Mesenchymal stem cell (in vitro differentiated cells and primary cell): Measurements from ENCODE around the gene ZNF429.

Experiments used
- DNase-seq: peaks from one replicate; pipeline ENCODE4 v3.0.0-alpha.2; 2013
- H2AFZ ChIP-seq: one replicate; pipeline ENCODE4 v1.6.1; 2013; ENCODE audit warnings: low read depth, mild to moderate bottlenecking, control low read depth, inconsistent platforms, low read length, moderate library complexity
- H2AK5ac ChIP-seq: 2 replicates; pipeline ENCODE4 v1.6.1; 2013; ENCODE audit warnings: low read length, moderate library complexity, mild to moderate bottlenecking, inconsistent platforms; ENCODE audit not compliant: severe bottlenecking
- H2BK120ac ChIP-seq: one replicate; pipeline ENCODE4 v1.6.1; 2013; ENCODE audit warnings: low read depth, mild to moderate bottlenecking, inconsistent platforms, low read length, moderate library complexity
- H2BK12ac ChIP-seq, 2 experiments: one replicate each; pipeline ENCODE4 v1.6.1; 2013; ENCODE audit warnings: inconsistent platforms in 2 of 2, low read length in 2 of 2, mild to moderate bottlenecking in 2 of 2, moderate library complexity in 2 of 2, control low read depth in 1 of 2
- H2BK15ac ChIP-seq: one replicate; pipeline ENCODE4 v1.6.1; 2013; ENCODE audit warnings: mild to moderate bottlenecking, low read depth, inconsistent platforms; ENCODE audit not compliant: poor library complexity, severe bottlenecking
- H2BK5ac ChIP-seq: 2 replicates; pipeline ENCODE4 v1.6.1; 2013; ENCODE audit warnings: low read depth, mild to moderate bottlenecking, low read length, control low read depth, inconsistent platforms; ENCODE audit not compliant: poor library complexity, severe bottlenecking
- H3K14ac ChIP-seq, 2 experiments: one replicate each; pipeline ENCODE4 v1.6.1; 2013; ENCODE audit warnings: inconsistent platforms in 2 of 2, low read length in 2 of 2, control low read depth in 1 of 2, mild to moderate bottlenecking in 1 of 2, moderate library complexity in 1 of 2
- H3K18ac ChIP-seq, 2 experiments: one replicate each; pipeline ENCODE4 v1.6.1; 2013; ENCODE audit warnings: inconsistent platforms in 2 of 2, low read length in 2 of 2, control low read depth in 1 of 2, low read depth in 1 of 2, mild to moderate bottlenecking in 1 of 2
- H3K23ac ChIP-seq, 2 experiments: one replicate each; pipeline ENCODE4 v1.6.1; 2013; ENCODE audit warnings: inconsistent platforms in 2 of 2, low read length in 2 of 2, mild to moderate bottlenecking in 2 of 2, moderate library complexity in 2 of 2, control low read depth in 1 of 2
- H3K27ac ChIP-seq: 2 replicates; pipeline ENCODE4 v1.5.1; 2013; ENCODE audit warnings: mild to moderate bottlenecking, moderate library complexity, low read length, control low read depth, inconsistent platforms; ENCODE audit not compliant: poor library complexity, severe bottlenecking
- H3K27me3 ChIP-seq, 2 experiments: 2 replicates each; pipeline versions ENCODE4 v1.6.1 to v1.7.0; 2013; ENCODE audit warnings: low read length in 2 of 2, mild to moderate bottlenecking in 2 of 2, moderate library complexity in 2 of 2, control low read depth in 1 of 2, inconsistent platforms in 1 of 2; ENCODE audit not compliant: control insufficient read depth in 1 of 2, insufficient read depth in 1 of 2
- H3K36me3 ChIP-seq, 2 experiments: 2 replicates each; pipeline versions ENCODE4 v1.6.1 to v1.7.0; 2013; ENCODE audit warnings: low read length in 2 of 2, control low read depth in 1 of 2, inconsistent platforms in 1 of 2, low read depth in 1 of 2, mild to moderate bottlenecking in 1 of 2; ENCODE audit not compliant: insufficient read depth in 2 of 2, control insufficient read depth in 1 of 2
- H3K4ac ChIP-seq, 2 experiments: one replicate each; pipeline ENCODE4 v1.6.1; 2013; ENCODE audit warnings: inconsistent platforms in 2 of 2, low read length in 2 of 2, mild to moderate bottlenecking in 2 of 2, moderate library complexity in 2 of 2, control low read depth in 1 of 2, low read depth in 1 of 2
- H3K4me1 ChIP-seq: 2 replicates; pipeline ENCODE4 v1.6.1; 2013; ENCODE audit warnings: low read depth, low read length, control low read depth; ENCODE audit not compliant: control insufficient read depth, insufficient read depth
- H3K4me2 ChIP-seq: 2 replicates; pipeline ENCODE4 v1.6.1; 2013; ENCODE audit warnings: low read length, mild to moderate bottlenecking, inconsistent platforms; ENCODE audit not compliant: poor library complexity, severe bottlenecking
- H3K4me3 ChIP-seq, 2 experiments: 2 replicates each; pipeline versions ENCODE4 v1.5.1 to v1.7.0; 2013; ENCODE audit warnings: low read length in 2 of 2, mild to moderate bottlenecking in 2 of 2, control low read depth in 1 of 2, low read depth in 1 of 2; ENCODE audit not compliant: insufficient read depth in 1 of 2
- H3K79me1 ChIP-seq: replicated peaks from 2 replicates; pipeline ENCODE4 v1.6.1; 2013; ENCODE audit warnings: mild to moderate bottlenecking, control low read depth, low read length, inconsistent platforms; ENCODE audit not compliant: poor library complexity, severe bottlenecking
- H3K9ac ChIP-seq: 2 replicates; pipeline ENCODE4 v1.7.0; 2013; ENCODE audit warnings: mild to moderate bottlenecking, low read length, moderate library complexity
- H3K9me3 ChIP-seq: 2 replicates; pipeline ENCODE4 v1.7.0; 2013; ENCODE audit warnings: mild to moderate bottlenecking, low read length; ENCODE audit not compliant: control insufficient read depth
- H4K8ac ChIP-seq: one replicate; pipeline ENCODE4 v1.6.1; 2013; ENCODE audit warnings: inconsistent platforms, mild to moderate bottlenecking, low read length, moderate library complexity
- H4K91ac ChIP-seq: one replicate; pipeline ENCODE4 v1.6.1; 2013; ENCODE audit warnings: mild to moderate bottlenecking, low read length, inconsistent platforms
- WGBS: methylation state at CpG from one replicate; pipeline ENCODE4 v1.1.7; 2013; ENCODE audit warnings: mixed read lengths; 5-methylcytosine and 5-hydroxymethylcytosine counted together

ZNF429 gene

DNA sequence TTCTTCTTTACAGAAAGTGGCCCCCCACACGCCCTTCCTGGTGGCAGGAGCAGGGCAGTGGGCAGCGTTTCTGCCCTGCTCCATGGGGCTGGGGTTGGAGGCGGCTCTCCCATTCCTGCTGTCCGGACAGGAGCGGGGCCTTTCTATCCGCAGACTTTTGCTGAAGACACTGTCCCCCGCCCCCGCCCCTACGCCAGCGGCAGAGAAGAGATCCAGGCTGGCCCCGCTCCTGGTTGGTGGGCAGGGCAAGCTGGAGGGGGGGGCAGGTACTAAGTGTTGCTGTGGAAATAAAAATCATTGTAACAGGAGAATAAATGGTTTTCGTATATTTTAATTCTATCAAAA lies 81.7 kb downstream of the ZNF429 start:
- no peak overlapping the region for H4K8ac ChIP-seq
- no peak overlapping the region for H3K4me3 ChIP-seq
- no peak overlapping the region for H3K4me2 ChIP-seq
- H2BK120ac ChIP-seq = no peak overlapping the region
- no peaks in the 10 kb centered on the region for H3K36me3 ChIP-seq
- no peak overlapping the region for H3K14ac ChIP-seq
- H2AFZ ChIP-seq = no peak overlapping the region
- no peak overlapping the region for H4K91ac ChIP-seq
- H2BK5ac ChIP-seq = no peak overlapping the region
- H3K4ac ChIP-seq = no peak overlapping the region
- H3K4me1 ChIP-seq = peaks cover 1% of the 10 kb centered on the region
- 37% methylated on average over 11 of the region's 12 CpGs for WGBS
- DNase-seq = no peak
- H3K27me3 ChIP-seq = no peaks in the 10 kb centered on the region
- H3K18ac ChIP-seq = no peak overlapping the region
- H3K9ac ChIP-seq = no peak overlapping the region
- no peak overlapping the region for H3K27ac ChIP-seq
- no peaks in the 10 kb centered on the region for H3K79me1 ChIP-seq
- H2AK5ac ChIP-seq = no peak overlapping the region
- no peak overlapping the region for H2BK15ac ChIP-seq
- peaks cover 11% of the 10 kb centered on the region for H3K9me3 ChIP-seq
- H2BK12ac ChIP-seq = no peak overlapping the region
- H3K23ac ChIP-seq = no peak overlapping the region

DNA sequence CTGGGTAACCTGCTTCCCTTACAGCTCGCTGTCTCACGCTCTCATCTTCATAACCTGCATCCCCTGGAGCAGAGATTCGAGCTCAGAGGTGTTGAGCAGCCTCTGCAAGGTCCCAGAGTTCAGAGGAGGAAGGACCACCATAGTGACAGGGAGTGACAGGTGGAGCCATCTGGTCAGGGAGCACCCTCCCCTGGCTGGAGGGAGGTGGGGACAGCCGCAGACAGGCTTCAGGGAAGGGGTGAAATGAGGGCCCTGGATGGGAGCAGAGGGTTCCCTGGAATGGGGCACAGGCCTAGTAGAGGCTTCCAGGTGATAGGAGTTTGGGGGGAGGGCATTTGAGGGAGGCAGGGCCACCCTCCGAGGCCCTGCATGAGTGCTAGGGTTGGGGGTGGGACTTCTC lies 82.1 kb downstream of the ZNF429 start:
- DNase-seq = no peak
- H2BK12ac ChIP-seq = no peak overlapping the region
- no peak overlapping the region for H2BK5ac ChIP-seq
- no peak overlapping the region for H3K4me2 ChIP-seq
- no peaks in the 10 kb centered on the region for H3K79me1 ChIP-seq
- H2AK5ac ChIP-seq = no peak overlapping the region
- H3K27ac ChIP-seq = no peak overlapping the region
- no peak overlapping the region for H3K18ac ChIP-seq
- H4K8ac ChIP-seq = no peak overlapping the region
- peaks cover 11% of the 10 kb centered on the region for H3K9me3 ChIP-seq
- no peak overlapping the region for H2BK120ac ChIP-seq
- H3K9ac ChIP-seq = no peak overlapping the region
- H2BK15ac ChIP-seq = no peak overlapping the region
- H3K36me3 ChIP-seq = no peaks in the 10 kb centered on the region
- 61% methylated on average over 3 of the region's 5 CpGs for WGBS
- no peak overlapping the region for H3K4ac ChIP-seq
- H3K23ac ChIP-seq = no peak overlapping the region
- H2AFZ ChIP-seq = no peak overlapping the region
- no peaks in the 10 kb centered on the region for H3K27me3 ChIP-seq
- no peak overlapping the region for H3K4me3 ChIP-seq
- no peak overlapping the region for H4K91ac ChIP-seq
- no peak overlapping the region for H3K14ac ChIP-seq
- peaks cover 1% of the 10 kb centered on the region for H3K4me1 ChIP-seq

DNA sequence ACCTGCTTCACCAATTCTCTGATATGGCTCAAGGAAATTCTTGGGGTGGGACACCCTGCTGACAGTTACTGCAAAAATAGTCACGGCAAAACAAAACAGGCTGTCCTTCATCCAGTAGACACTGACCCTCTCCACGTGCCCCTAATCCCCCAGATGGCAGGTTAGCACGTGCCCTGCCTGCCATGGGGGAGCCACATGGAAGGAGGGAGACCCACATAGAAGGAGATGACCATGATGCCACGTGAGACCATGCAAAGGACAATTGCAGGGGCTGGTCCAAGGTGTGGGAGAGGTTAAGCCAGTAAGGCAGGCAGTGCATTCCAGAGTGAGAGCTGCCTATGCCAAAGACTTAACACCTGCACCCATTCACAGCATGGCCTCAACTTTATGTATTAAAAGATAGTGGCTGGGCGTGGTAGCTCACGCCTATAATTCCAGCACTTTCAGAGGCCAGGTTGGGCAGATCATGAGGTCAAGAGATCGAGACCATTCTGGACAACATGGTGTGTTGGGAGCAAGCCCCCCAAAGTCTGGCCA lies 82.7 kb downstream of the ZNF429 start:
- H3K14ac ChIP-seq = no peak overlapping the region
- H3K4me2 ChIP-seq = no peak overlapping the region
- H2BK15ac ChIP-seq = no peak overlapping the region
- no peak overlapping the region for H2BK12ac ChIP-seq
- no peak overlapping the region for H2BK120ac ChIP-seq
- peaks cover 1% of the 10 kb centered on the region for H3K4me1 ChIP-seq
- H4K91ac ChIP-seq = no peak overlapping the region
- no peak overlapping the region for H3K23ac ChIP-seq
- no peak overlapping the region for H2AK5ac ChIP-seq
- no peak overlapping the region for H4K8ac ChIP-seq
- H3K27me3 ChIP-seq = no peaks in the 10 kb centered on the region
- H3K4me3 ChIP-seq = no peak overlapping the region
- WGBS = 86% methylated on average over 5 of the region's 7 CpGs
- no peak overlapping the region for H3K18ac ChIP-seq
- no peaks in the 10 kb centered on the region for H3K36me3 ChIP-seq
- no peaks in the 10 kb centered on the region for H3K79me1 ChIP-seq
- no peak overlapping the region for H2AFZ ChIP-seq
- no peak overlapping the region for H2BK5ac ChIP-seq
- H3K9me3 ChIP-seq = peaks cover 11% of the 10 kb centered on the region
- DNase-seq = no peak
- H3K4ac ChIP-seq = no peak overlapping the region
- H3K9ac ChIP-seq = no peak overlapping the region
- no peak overlapping the region for H3K27ac ChIP-seq

DNA sequence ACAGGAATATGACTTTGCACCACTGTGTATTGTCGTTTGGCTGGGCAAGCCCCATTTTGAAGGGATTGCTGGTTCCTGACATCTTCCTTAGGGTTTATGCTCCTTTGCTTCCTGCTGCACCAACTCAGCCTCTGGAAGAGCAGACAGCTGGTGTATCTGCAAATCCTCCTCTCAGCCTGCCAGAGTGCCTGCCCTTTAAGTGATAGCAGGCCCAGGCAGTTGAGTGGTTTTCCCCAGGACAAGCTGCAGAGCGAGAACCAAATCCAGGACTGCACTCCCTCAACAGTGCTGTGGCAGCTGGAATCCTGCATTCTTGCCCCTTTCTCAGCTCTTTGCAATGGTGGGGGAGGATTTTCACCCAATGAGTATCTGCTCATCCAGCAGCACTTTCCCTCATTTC lies 85.5 kb downstream of the ZNF429 start:
- WGBS = 50% methylated on average over 2 of the region's 2 CpGs
- Histone ChIP-seq H2BK15ac (no peak overlapping the region), H3K23ac (no peak overlapping the region), H4K91ac (no peak overlapping the region), H4K8ac (no peak overlapping the region), H3K14ac (no peak overlapping the region), H3K4me2 (no peak overlapping the region), H3K9ac (no peak overlapping the region), H3K9me3 (peaks cover 17% of the 10 kb centered on the region), H3K4ac (no peak overlapping the region), H3K27me3 (no peaks in the 10 kb centered on the region), H3K36me3 (no peaks in the 10 kb centered on the region), H3K18ac (no peak overlapping the region), H2BK5ac (no peak overlapping the region), H2AK5ac (no peak overlapping the region), H3K27ac (no peak overlapping the region), H3K4me1 (peaks cover 1% of the 10 kb centered on the region), H3K79me1 (no peaks in the 10 kb centered on the region), H3K4me3 (no peak overlapping the region), H2AFZ (no peak overlapping the region), H2BK12ac (no peak overlapping the region), H2BK120ac (no peak overlapping the region)
- DNase-seq = no peak
